Measurements from ENCODE around the gene MACROD2.

The MACROD2 gene

DNA sequence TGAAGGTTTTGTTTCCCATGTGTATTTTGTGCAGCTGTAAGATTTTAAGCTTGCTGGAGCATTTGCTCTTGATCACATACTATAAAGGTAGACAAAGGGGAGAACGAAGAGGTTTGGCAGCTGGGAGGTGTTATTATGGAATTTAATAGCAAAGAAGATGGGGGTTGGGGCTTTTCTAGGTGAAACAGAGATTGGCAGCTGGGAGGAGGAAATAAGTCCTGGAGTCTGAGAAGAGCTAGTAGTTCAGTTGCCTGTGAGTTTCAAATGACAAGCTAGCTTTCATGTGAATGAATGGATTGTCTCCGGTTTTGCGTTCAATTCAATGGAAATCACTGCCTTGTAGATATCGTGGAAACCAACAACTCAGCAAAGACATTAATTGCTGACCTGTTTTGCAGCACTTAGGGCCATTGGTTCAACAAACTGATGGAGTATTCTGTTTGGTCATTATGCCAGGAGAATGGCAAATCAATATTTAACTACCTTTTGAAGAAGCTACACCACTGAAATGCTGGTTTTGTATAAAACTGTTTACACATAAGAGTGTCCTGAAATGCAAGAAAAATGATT, 380.2 kb downstream of the MACROD2 start:
- POLR2A ChIA-PET, result no interaction called here
- CTCF ChIA-PET, result interaction anchor here (1.6 to 2.0 kb wide), 2 partner anchors 9 to 13 kb away, joined by 3 to 6 read pairs; no protein-coding TSS in a partner anchor
- TF ChIP-seq, protein P1, sequence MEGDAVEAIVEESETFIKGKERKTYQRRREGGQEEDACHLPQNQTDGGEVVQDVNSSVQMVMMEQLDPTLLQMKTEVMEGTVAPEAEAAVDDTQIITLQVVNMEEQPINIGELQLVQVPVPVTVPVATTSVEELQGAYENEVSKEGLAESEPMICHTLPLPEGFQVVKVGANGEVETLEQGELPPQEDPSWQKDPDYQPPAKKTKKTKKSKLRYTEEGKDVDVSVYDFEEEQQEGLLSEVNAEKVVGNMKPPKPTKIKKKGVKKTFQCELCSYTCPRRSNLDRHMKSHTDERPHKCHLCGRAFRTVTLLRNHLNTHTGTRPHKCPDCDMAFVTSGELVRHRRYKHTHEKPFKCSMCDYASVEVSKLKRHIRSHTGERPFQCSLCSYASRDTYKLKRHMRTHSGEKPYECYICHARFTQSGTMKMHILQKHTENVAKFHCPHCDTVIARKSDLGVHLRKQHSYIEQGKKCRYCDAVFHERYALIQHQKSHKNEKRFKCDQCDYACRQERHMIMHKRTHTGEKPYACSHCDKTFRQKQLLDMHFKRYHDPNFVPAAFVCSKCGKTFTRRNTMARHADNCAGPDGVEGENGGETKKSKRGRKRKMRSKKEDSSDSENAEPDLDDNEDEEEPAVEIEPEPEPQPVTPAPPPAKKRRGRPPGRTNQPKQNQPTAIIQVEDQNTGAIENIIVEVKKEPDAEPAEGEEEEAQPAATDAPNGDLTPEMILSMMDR (IDR thresholded peaks at IDR 0.05; ENCODE audit: control extremely low read depth, extremely low read depth, low read depth, missing control alignments), result no peak
- no peak for DNase-seq (ENCODE audit: extremely low spot score)

DNA sequence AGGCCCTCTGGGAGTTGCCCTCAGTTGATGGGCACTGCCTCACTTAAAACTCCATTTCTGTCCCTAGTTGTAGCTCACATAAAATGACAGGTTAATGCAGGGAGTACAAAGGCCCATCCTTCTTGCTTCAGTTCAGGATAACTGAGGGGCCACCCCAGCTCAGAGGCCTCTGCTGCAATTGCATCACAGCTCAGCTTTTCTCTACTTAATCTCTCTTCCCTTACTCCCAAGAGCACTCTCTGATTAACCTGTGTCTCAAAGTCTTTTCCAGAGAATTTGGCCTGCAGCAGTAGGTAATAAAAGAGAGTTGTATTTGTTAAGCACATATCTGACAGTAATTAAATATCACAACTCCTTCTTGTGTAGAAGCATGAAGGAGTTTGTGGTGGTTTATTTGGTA, 383.0 kb downstream of the MACROD2 start:
- CTCF ChIA-PET, result interaction anchor here (0.9 to 1.2 kb wide), 3 partner anchors 11 to 19 kb away, joined by 3 read pairs; no protein-coding TSS in a partner anchor
- no peak for DNase-seq (ENCODE audit: extremely low spot score)
- TF ChIP-seq, protein P1 (IDR thresholded peaks at IDR 0.05; ENCODE audit: control extremely low read depth, extremely low read depth, low read depth, missing control alignments), result no peak
- POLR2A ChIA-PET, result no interaction called here

DNA sequence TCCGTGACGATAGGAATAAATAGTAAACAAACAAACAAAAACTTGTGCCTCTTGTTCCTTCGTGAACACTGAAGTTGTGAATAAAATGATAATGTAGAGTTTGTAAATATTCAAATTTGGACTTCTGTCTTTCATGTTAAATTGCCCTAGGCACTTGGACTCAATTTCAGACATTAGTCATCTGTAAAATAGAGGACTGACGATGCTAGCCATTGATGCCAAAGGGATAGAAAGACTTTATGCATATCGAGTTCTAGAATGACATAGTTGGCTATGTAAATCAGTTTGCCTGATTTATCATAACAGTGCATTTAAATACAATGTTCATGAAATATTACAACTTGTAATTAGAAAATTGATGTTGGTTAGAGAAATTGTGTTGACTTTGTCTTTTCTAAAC, 388.0 kb downstream of the MACROD2 start:
- ChIA-PET CTCF (interaction anchor here (1.9 kb wide), 1 partner anchor 9 kb away, joined by 6 read pairs; no protein-coding TSS in a partner anchor), POLR2A (no interaction called here)
- TF ChIP-seq, protein P1 (IDR thresholded peaks at IDR 0.05; ENCODE audit: control extremely low read depth, extremely low read depth, low read depth, missing control alignments), result no peak
- DNase-seq (ENCODE audit: extremely low spot score), result no peak

GRCh38 chr20:14384416-14385175, 389.3 kb downstream of the MACROD2 start:
- no peak for DNase-seq (ENCODE audit: extremely low spot score)
- TF ChIP-seq, protein P1 (IDR thresholded peaks at IDR 0.05; ENCODE audit: control extremely low read depth, extremely low read depth, low read depth, missing control alignments), result no peak
- ChIA-PET CTCF (interaction anchor here (1.9 kb wide), 1 partner anchor 10 kb away, joined by 6 read pairs; no protein-coding TSS in a partner anchor), POLR2A (no interaction called here)

DNA sequence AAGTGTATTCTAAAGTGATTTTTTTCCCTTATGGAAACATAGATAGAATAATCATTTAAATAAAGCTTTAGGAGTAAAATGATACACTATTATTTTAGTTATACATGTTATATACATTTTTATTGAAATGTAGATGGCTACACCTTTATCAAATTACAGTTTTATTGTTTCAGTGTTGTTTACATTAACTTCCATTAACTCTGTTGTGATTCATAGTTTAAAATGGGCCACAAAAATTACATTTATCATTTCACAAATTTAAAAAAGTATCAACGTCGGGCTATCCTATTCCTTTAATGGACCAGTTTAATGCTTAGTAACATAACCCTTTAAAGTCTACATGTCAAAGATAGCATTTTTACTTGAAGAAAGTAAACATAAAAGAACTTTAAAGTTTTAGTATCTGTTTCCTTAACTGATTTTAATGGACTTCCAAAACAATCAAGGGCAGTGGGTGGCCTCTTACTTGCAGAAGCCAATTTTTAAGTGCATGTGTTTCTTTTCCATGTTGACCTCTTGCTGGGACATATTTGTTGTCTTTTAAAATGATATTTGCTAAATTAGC, 389.9 kb downstream of the MACROD2 start:
- ChIA-PET CTCF (interaction anchor here (1.9 kb wide), 1 partner anchor 10 kb away, joined by 6 read pairs; no protein-coding TSS in a partner anchor), POLR2A (no interaction called here)
- TF ChIP-seq, protein P1 (IDR thresholded peaks at IDR 0.05; ENCODE audit: control extremely low read depth, extremely low read depth, low read depth, missing control alignments), result no peak
- no peak for DNase-seq (ENCODE audit: extremely low spot score)

- no peak for DNase-seq (ENCODE audit: extremely low spot score)
- CTCF ChIA-PET, result no interaction called here
- POLR2A ChIA-PET, result no interaction called here
- TF ChIP-seq, protein P1 (IDR thresholded peaks at IDR 0.05; ENCODE audit: control extremely low read depth, extremely low read depth, low read depth, missing control alignments), result no peak
Observed at GRCh38 chr20:14386726-14387125, 391.4 kb downstream of the MACROD2 start.
